Activated naive CD8-positive, alpha-beta T cell treated with anti-CD3 and anti-CD28 coated beads, Interleukin-2, amount 10 ng/mL, durations not matched to agents 7 days and 5 days (primary cell): ENCODE data around the gene RLN3. TPM values are rescaled to one million over a fixed set of nuclear protein-coding genes. Genes with fewer than 3 reads are reported as not detected.

ENCODE experiments used
- ATAC-seq: fragments of 150-1000 bp; cut with Tn5 transposase; one replicate; pipeline ENCODE4 v1.10.0; 2021; ENCODE audit warnings: low read depth, moderate library complexity
- POLR2A ChIA-PET: fragments of 350-600 bp; sonication (Branson Sonifier 250); formaldehyde crosslinking; loops from one replicate; lab custom pipeline; 2021; ENCODE audit warnings: antibody characterized with exemption; lab: Charles Lee
- DNase-seq: peaks from one replicate; pipeline ENCODE4 v3.0.0; 2021
- H3K27ac Mint-ChIP-seq: one replicate; pipeline ENCODE4 v1.8.0; 2022; ENCODE audit warnings: mild to moderate bottlenecking, mixed read lengths
- H3K27me3 Mint-ChIP-seq: one replicate; pipeline ENCODE4 v1.8.0; 2022; ENCODE audit warnings: mild to moderate bottlenecking, moderate library complexity, mixed read lengths
- H3K36me3 Mint-ChIP-seq: one replicate; pipeline ENCODE4 v1.8.0; 2021; ENCODE audit warnings: mild to moderate bottlenecking, mixed read lengths
- H3K4me1 Mint-ChIP-seq: one replicate; pipeline ENCODE4 v1.8.0; 2021; ENCODE audit warnings: mixed read lengths
- H3K4me3 Mint-ChIP-seq: one replicate; pipeline ENCODE4 v1.8.0; 2022; ENCODE audit warnings: mild to moderate bottlenecking, moderate library complexity, mixed read lengths
- H3K9me3 Mint-ChIP-seq: one replicate; pipeline ENCODE4 v1.8.0; 2021; ENCODE audit warnings: mixed read lengths
- total RNA-seq, 2 experiments: library from RNA; stranded (reverse); gene quantifications; one replicate each; pipeline ENCODE4 v1.2.3, GENCODE V29; 2021

The RLN3 gene
- total RNA-seq, 2 experiments from 2014 or later = not detected

GRCh38 chr19:14053032-14053431, 25.1 kb downstream of the RLN3 start:
- POLR2A ChIA-PET = interaction anchor here (0.6 to 0.9 kb wide), 2 partner anchors 83 to 171 kb away, joined by 3 to 4 read pairs; no protein-coding TSS in a partner anchor

GRCh38 chr19:14053500-14053899, 25.6 kb downstream of the RLN3 start:
- no peak overlapping the region for H3K27ac Mint-ChIP-seq
- peaks cover 15% of the 10 kb centered on the region for H3K27me3 Mint-ChIP-seq
- no peak for DNase-seq
- POLR2A ChIA-PET = no interaction called here
- H3K36me3 Mint-ChIP-seq = peaks cover 25% of the 10 kb centered on the region
- peaks cover 8% of the 10 kb centered on the region for H3K4me1 Mint-ChIP-seq
- no peak overlapping the region for H3K4me3 Mint-ChIP-seq
- no peaks in the 10 kb centered on the region for H3K9me3 Mint-ChIP-seq
- no peak for ATAC-seq

More at GRCh38 chr19:14053032-14053431, 25.1 kb downstream of the RLN3 start:
- H3K36me3 Mint-ChIP-seq = peaks cover 29% of the 10 kb centered on the region
- no peak for ATAC-seq
- peaks cover 10% of the 10 kb centered on the region for H3K27me3 Mint-ChIP-seq
- no peak overlapping the region for H3K4me3 Mint-ChIP-seq
- no peak overlapping the region for H3K27ac Mint-ChIP-seq
- peaks cover 3% of the 10 kb centered on the region for H3K4me1 Mint-ChIP-seq
- H3K9me3 Mint-ChIP-seq = no peaks in the 10 kb centered on the region
- DNase-seq = no peak

DNA sequence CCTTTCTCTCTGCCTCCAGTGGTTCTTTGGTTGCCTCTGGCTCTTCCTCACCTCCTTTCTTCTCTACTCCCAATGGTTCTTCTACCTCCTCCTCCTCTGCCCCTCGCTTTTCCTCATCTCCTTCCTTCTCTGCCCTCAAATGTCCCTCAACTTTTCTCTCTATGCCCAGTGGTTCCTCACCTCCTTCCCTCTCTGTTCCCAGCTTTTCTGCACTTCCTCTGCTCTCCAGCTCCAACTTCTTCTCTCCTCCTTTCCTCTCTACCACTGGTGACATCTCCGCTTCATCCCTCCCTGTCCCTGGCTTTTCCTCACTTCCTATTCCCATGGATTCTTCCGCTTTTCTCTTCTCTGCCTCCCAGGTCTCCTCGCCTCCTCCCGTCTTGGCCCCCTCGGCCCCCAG, 26.2 kb downstream of the RLN3 start:
- no peak for ATAC-seq
- no peak for DNase-seq
- no peak overlapping the region for H3K27ac Mint-ChIP-seq
- H3K4me3 Mint-ChIP-seq = no peak overlapping the region
- peaks cover 21% of the 10 kb centered on the region for H3K27me3 Mint-ChIP-seq
- POLR2A ChIA-PET = no interaction called here
- H3K36me3 Mint-ChIP-seq = peaks cover 24% of the 10 kb centered on the region
- no peaks in the 10 kb centered on the region for H3K9me3 Mint-ChIP-seq
- peaks cover 12% of the 10 kb centered on the region for H3K4me1 Mint-ChIP-seq

GRCh38 chr19:14054721-14055120, 26.8 kb downstream of the RLN3 start:
- H3K9me3 Mint-ChIP-seq = no peaks in the 10 kb centered on the region
- DNase-seq (no peak), ATAC-seq (no peak)
- H3K27me3 Mint-ChIP-seq = peaks cover 24% of the 10 kb centered on the region
- H3K4me1 Mint-ChIP-seq = peaks cover 12% of the 10 kb centered on the region
- POLR2A ChIA-PET = interaction anchor here (0.6 kb wide), 1 partner anchor 80 kb away, joined by 3 read pairs; no protein-coding TSS in a partner anchor
- H3K36me3 Mint-ChIP-seq = peaks cover 24% of the 10 kb centered on the region
- H3K4me3 Mint-ChIP-seq = no peak overlapping the region
- H3K27ac Mint-ChIP-seq = no peak overlapping the region

DNA sequence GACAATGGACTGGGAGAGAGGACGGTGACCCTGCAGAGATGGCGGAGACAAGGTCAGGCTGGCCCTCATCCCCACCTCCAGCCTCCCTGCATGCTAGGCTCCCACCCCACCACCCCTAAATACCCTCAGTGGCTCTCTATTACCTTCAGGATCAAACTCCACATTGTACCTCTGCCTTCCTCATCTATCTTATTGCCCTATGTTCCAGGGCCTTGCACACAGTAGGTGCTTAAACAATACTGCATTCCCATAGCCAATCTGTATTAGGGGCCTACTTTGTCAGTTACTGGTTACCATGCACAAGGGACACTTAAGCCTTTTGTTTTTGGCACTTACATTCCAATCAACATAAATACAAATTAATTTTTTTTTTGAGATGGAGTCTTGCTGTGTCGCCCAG, 27.4 kb downstream of the RLN3 start:
- ATAC-seq = no peak
- H3K4me1 Mint-ChIP-seq = peaks cover 12% of the 10 kb centered on the region
- POLR2A ChIA-PET = interaction anchor here (0.6 kb wide), 1 partner anchor 17 kb away, joined by 5 read pairs; no protein-coding TSS in a partner anchor
- peaks cover 29% of the 10 kb centered on the region for H3K27me3 Mint-ChIP-seq
- no peak overlapping the region for H3K4me3 Mint-ChIP-seq
- DNase-seq = no peak
- peaks cover 19% of the 10 kb centered on the region for H3K36me3 Mint-ChIP-seq
- no peaks in the 10 kb centered on the region for H3K9me3 Mint-ChIP-seq
- H3K27ac Mint-ChIP-seq = no peak overlapping the region

DNA sequence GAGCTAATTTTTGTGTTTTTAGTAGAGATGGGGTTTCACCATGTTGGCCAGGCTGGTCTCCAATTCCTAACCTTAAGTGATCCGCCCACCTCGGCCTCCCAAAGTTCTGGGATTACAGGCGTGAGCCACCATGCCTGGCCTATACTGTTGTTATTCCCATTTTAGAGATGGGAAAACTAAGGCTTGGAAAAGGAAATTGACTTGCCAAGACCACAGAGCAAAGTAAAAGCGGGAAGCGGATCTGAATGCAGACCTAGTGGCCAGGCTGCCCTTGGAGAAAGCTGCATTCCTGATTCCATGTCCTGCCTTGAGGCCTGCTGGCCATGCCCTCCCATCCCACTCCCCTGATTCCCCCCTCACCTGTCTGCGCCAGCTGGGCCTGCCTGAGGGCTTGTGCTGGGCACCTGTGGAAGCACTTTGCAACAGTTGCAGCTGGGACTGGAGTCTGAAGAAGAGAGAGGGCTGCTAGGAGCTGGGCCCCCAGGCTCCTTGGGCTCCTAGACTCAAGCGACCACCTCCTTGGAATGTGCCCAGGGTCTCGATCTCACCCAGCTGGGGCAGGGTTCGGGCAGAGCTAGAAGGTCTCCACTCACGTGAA, 28.2 kb downstream of the RLN3 start:
- no peak overlapping the region for H3K4me3 Mint-ChIP-seq

DNA sequence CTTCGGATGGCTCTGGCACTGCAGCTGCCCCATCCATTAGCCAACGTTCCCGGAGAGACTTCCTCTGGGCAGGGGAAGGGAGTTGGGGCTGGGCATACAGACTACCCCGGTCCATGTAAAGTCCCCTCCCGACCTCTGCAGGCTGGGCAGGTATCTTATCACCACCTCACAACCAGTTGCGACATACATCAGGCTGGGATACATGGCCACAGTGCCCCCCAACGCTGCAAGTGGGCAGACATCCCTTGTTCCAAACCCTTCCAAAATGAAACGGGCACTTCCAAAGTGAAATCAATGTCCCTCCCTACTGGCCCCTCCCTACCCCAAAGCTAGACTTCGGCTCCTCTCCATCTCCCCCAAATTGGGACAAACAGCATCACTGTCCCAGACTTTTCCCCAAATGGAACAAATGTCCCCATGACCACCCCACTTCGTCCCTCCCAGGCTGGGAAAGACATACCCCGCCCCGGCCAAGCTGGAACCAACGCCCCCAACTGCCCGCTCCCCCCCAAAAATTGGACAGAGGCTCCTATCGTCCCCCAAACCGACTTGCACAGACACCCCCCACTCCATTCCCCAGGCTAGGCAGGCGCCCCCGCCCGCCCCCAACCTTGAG, 28.9 kb downstream of the RLN3 start:
- DNase-seq = no peak
- POLR2A ChIA-PET = interaction anchor here (0.5 to 1.0 kb wide), 4 partner anchors 9 to 399 kb away, joined by 3 to 6 read pairs (median 4); partner anchors contain the start of gene RFX1
- Mint-ChIP-seq H3K4me1 (peaks cover 12% of the 10 kb centered on the region), H3K4me3 (peak overlapping the region; percentile 50), H3K36me3 (peaks cover 14% of the 10 kb centered on the region), H3K9me3 (no peaks in the 10 kb centered on the region), H3K27ac (no peak overlapping the region), H3K27me3 (peaks cover 38% of the 10 kb centered on the region)
- ATAC-seq = no peak

More for the DNA sequence above, 28.2 kb downstream of the RLN3 start:
- DNase-seq = no peak
- no peak for ATAC-seq
- Mint-ChIP-seq H3K36me3 (peaks cover 18% of the 10 kb centered on the region), H3K27me3 (peaks cover 32% of the 10 kb centered on the region), H3K9me3 (no peaks in the 10 kb centered on the region), H3K4me1 (peaks cover 12% of the 10 kb centered on the region), H3K27ac (no peak overlapping the region)
- POLR2A ChIA-PET = no interaction called here

- no peak for DNase-seq
- no peak overlapping the region for H3K27ac Mint-ChIP-seq
- POLR2A ChIA-PET = interaction anchor here (0.7 to 1.8 kb wide), 2 partner anchors 176 to 179 kb away, joined by 3 to 5 read pairs; no protein-coding TSS in a partner anchor
- ATAC-seq = no peak
- no peaks in the 10 kb centered on the region for H3K9me3 Mint-ChIP-seq
- H3K4me1 Mint-ChIP-seq = peaks cover 12% of the 10 kb centered on the region
- peaks cover 4% of the 10 kb centered on the region for H3K36me3 Mint-ChIP-seq
- no peak overlapping the region for H3K4me3 Mint-ChIP-seq
- peaks cover 38% of the 10 kb centered on the region for H3K27me3 Mint-ChIP-seq
Measured at GRCh38 chr19:14058182-14059092, 30.5 kb downstream of the RLN3 start.

DNA sequence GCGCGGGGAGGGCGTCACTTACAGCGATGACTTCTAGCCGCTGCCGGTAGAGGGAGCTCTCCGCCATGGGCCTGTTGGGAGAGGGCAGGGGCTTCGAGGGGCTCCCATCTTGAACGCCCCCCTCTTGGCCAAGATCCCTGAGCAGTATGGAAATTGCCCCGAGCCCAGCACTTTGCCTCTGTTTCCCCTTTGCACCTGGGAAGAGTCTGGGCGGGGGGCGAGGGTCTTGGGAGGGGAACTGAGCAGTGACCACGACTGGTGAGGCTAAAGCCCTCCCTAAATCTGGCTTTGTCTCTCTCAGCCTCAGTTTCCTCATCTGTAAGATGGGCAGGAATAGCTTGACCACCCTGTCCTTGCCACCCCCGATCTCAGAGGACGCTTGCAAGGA, 31.1 kb downstream of the RLN3 start:
- no peaks in the 10 kb centered on the region for H3K9me3 Mint-ChIP-seq
- no peak overlapping the region for H3K4me3 Mint-ChIP-seq
- POLR2A ChIA-PET = interaction anchor here (0.7 to 1.8 kb wide), 2 partner anchors 177 to 179 kb away, joined by 3 to 5 read pairs; no protein-coding TSS in a partner anchor
- H3K27ac Mint-ChIP-seq = no peak overlapping the region
- DNase-seq = peak; percentile 72
- peaks cover 12% of the 10 kb centered on the region for H3K4me1 Mint-ChIP-seq
- peaks cover under 1% of the 10 kb centered on the region for H3K36me3 Mint-ChIP-seq
- peaks cover 38% of the 10 kb centered on the region for H3K27me3 Mint-ChIP-seq
- ATAC-seq = no peak

GRCh38 chr19:14059652-14060155, 31.8 kb downstream of the RLN3 start:
- no peaks in the 10 kb centered on the region for H3K9me3 Mint-ChIP-seq
- peaks cover 38% of the 10 kb centered on the region for H3K27me3 Mint-ChIP-seq
- POLR2A ChIA-PET = interaction anchor here (1.8 kb wide), 1 partner anchor 178 kb away, joined by 5 read pairs; no protein-coding TSS in a partner anchor
- H3K36me3 Mint-ChIP-seq = no peaks in the 10 kb centered on the region
- ATAC-seq (no peak), DNase-seq (no peak)
- no peak overlapping the region for H3K4me3 Mint-ChIP-seq
- no peak overlapping the region for H3K27ac Mint-ChIP-seq
- peaks cover 10% of the 10 kb centered on the region for H3K4me1 Mint-ChIP-seq

- POLR2A ChIA-PET = interaction anchor here (1.0 to 1.1 kb wide), 2 partner anchors 9 to 29 kb away, joined by 3 to 4 read pairs; partner anchors contain the start of gene IL27RA
- Mint-ChIP-seq H3K9me3 (no peaks in the 10 kb centered on the region), H3K27me3 (peaks cover 43% of the 10 kb centered on the region), H3K36me3 (no peaks in the 10 kb centered on the region), H3K4me1 (peaks cover 11% of the 10 kb centered on the region), H3K4me3 (no peak overlapping the region), H3K27ac (no peak overlapping the region)
- DNase-seq = no peak
- ATAC-seq = no peak
Measured at GRCh38 chr19:14061081-14061749, 33.3 kb downstream of the RLN3 start.

DNA sequence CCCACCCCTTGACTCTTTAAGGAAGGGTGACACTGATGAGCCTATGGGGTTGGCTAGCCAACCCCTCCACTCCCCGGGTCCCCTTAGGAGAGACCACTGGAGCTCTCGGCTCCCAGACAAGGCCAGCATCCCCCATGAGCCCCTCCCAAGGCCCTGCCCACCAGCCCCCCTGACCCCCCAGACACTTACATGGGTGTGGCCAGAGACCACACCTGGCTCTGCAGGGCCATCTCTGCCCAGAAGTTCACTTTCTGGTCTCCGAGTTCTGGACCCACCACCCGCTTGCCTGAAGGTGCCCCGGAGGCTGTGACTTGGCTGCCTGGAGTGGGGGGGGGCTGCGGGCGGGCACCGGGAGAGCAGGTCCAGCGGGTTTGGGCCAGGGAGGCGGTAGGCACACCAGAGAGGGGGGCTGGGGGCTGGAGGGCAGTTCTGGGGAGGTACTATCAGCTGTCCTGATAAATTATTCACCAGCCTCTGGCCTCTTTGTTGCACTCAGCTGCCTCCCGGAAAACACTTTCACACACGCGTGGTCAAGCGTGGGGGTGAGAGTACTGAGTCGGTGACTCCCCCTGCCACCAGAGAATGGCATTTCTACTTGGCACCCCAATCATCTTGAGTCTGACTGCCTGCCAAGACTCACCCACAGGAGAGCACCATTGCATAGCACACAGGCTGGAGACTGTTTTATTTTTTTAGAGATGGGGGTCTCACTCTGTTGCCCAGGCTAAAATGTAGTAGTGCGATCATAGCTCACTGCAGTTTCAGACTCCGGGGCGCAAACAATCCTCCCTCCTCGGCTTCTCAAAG, 34.0 kb downstream of the RLN3 start, which contains the start of gene PALM3:
Gene PALM3, minus strand, starts transcription at position 326 of the 807 bp plus-strand sequence. Its CDS starts 96 bp downstream, at position 230.
- H3K27ac Mint-ChIP-seq = no peak within 1 kb of the TSS

More for the DNA sequence above, 34.0 kb downstream of the RLN3 start, which contains the start of gene PALM3:
- Mint-ChIP-seq H3K27me3 (peaks cover 41% of the 10 kb centered on the region), H3K9me3 (no peaks in the 10 kb centered on the region), H3K4me1 (peaks cover 12% of the 10 kb centered on the region), H3K36me3 (no peaks in the 10 kb centered on the region), H3K4me3 (no peak within 1 kb of the TSS)
- no peak for DNase-seq
- POLR2A ChIA-PET = no interaction called here
- ATAC-seq = no peak
